Stimulated activated memory B cell treated with anti-CD40 and anti-IgM and Interleukin-4, amounts not matched to agents 10 μg/mL and 1 μg/mL and 100 μg/mL, for 72 hours (primary cell): ENCODE measurements around the gene MISP3.

Source experiments
- ATAC-seq: fragments of 150-1000 bp; cut with Tn5 transposase; 2 replicates; pipeline ENCODE4 v1.10.0; 2021
- H3K27ac Mint-ChIP-seq: one replicate; pipeline ENCODE4 v1.8.0; 2022; ENCODE audit warnings: mild to moderate bottlenecking, mixed read lengths
- H3K27me3 Mint-ChIP-seq: one replicate; pipeline ENCODE4 v1.8.0; 2022; ENCODE audit warnings: mixed read lengths
- H3K36me3 Mint-ChIP-seq: one replicate; pipeline ENCODE4 v1.8.0; 2022; ENCODE audit warnings: mixed read lengths
- H3K4me1 Mint-ChIP-seq: one replicate; pipeline ENCODE4 v1.8.0; 2022; ENCODE audit warnings: mixed read lengths
- H3K4me3 Mint-ChIP-seq: one replicate; pipeline ENCODE4 v1.8.0; 2022; ENCODE audit warnings: mild to moderate bottlenecking, moderate library complexity, mixed read lengths
- H3K9me3 Mint-ChIP-seq: one replicate; pipeline ENCODE4 v1.8.0; 2022; ENCODE audit warnings: mixed read lengths

Gene MISP3

DNA sequence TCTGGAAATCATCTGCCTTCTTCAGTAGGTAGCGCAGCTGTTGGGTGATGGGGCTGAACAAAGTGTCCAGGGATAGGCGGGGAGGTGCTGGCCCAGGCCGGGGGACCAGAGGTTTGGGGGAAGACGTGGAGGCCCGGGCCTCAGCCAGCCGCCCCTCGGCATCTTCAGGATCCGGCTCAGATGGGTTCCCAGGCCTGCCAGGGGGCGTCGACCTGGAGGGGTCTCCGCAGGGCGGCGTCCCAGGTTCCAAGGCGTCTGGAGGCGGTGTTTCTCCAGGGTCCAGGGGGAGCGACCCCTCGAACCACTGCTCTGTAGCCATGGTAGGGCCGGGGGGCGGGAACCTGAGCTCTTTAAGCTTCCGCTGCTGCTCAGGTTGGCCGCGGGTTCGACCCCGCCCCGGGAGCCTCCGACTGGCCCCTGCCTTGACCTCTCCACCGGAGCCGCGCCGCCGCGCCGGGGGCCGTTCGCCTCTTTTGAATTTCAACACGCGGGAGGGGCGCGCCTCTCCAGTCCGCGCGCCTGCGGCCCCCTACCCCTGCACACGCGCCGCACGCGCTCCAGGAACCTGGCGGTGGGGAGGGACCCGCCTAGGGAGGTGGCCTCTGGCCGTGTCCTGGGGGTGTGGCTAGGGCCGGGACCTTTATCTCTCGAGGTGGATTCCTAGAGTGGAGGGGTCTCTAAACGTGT, 12.9 kb downstream of the MISP3 start, which contains the start of gene C19orf67:
Gene C19orf67, minus strand, starts transcription at position 475 of the 687 bp plus-strand sequence. Its CDS starts 156 bp downstream, at position 319.
- Mint-ChIP-seq H3K27ac (no peak within 1 kb of the TSS), H3K9me3 (no peaks in the 10 kb centered on the region), H3K36me3 (peaks cover 20% of the 10 kb centered on the region), H3K4me3 (no peak within 1 kb of the TSS), H3K4me1 (peaks cover 12% of the 10 kb centered on the region), H3K27me3 (no peaks in the 10 kb centered on the region)
- ATAC-seq = no peak

DNA sequence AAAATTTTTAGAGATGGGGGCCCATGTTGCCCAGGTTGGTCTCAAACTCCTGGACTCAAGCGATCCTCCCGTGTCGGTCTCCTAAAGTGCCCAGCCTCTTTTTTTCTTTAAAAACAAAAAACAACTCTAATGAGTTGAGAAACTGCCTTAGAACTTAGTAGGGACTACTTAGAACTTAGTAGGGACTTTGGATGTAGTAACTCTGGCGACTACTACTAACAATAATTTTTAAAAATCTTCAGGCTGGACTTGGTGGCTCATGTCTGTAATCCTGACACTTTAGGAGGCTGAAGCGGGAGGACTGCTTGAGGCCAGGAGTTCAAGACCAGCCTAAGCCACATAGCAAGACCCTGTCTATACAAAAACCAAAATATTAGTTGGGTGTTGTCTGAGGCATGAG, 13.5 kb downstream of the MISP3 start:
- no peaks in the 10 kb centered on the region for H3K9me3 Mint-ChIP-seq
- H3K4me1 Mint-ChIP-seq = peaks cover 12% of the 10 kb centered on the region
- no peak for ATAC-seq
- H3K36me3 Mint-ChIP-seq = peaks cover 20% of the 10 kb centered on the region
- no peak overlapping the region for H3K4me3 Mint-ChIP-seq
- H3K27me3 Mint-ChIP-seq = no peaks in the 10 kb centered on the region
- H3K27ac Mint-ChIP-seq = no peak overlapping the region

DNA sequence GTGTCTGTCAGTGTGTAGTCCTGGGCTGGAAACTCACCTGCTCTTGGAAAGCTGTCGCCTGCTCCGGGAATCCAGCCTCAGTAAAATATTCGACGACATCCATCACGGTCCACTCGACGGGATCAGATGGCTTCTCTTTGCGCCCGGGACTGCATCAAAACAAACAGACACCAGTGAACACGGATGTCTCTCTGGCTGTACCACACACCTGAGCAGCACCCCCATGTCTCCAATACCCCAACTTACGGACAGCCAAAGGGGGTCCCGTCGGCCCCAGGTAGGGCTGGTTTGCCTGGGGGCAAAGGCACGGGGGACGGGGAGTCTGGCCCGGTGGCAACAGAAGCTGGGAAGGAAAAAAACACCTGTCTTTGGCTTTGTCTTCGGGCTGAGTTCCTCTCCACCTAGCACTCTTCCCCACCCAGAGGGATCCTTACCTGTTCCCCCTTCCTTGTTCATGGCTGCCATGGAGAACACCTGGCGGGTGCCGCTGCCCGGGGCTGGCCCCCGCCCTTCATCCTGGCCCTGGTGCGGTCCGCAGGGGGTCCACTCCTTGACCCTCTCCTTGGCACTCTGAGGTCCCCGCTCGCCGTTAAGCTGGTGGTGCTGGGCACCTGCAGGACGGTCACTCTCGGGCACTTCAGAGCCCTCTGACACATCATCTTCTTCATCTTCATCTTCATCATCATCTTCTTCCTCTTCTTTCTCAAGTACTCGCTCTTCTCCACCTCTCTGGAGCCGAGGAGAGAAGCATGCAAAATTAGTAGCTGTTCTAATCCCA, 16.2 kb downstream of the MISP3 start:
- H3K4me1 Mint-ChIP-seq = peaks cover 18% of the 10 kb centered on the region
- peaks cover 3% of the 10 kb centered on the region for H3K9me3 Mint-ChIP-seq
- no peaks in the 10 kb centered on the region for H3K27me3 Mint-ChIP-seq
- peaks cover 20% of the 10 kb centered on the region for H3K36me3 Mint-ChIP-seq
- H3K27ac Mint-ChIP-seq = peak overlapping the region; percentile 5
- H3K4me3 Mint-ChIP-seq = peak overlapping the region; percentile 73
- ATAC-seq = no peak

DNA sequence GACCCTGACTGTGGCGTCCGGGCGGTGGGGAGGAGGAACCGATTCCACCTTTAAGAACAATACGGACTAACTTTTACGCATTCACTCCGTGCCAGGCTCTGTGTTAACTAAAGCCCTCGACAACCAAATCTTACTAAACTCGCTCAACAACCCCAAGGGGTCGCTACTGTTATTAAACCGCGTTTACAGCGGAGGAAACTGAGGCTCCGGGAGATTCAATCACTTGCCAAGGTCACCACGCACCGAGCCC, 16.8 kb downstream of the MISP3 start:
- Mint-ChIP-seq H3K27ac (peak overlapping the region; percentile 5), H3K9me3 (peaks cover 3% of the 10 kb centered on the region), H3K36me3 (peaks cover 20% of the 10 kb centered on the region), H3K4me1 (peaks cover 18% of the 10 kb centered on the region), H3K4me3 (peak overlapping the region; percentile 73), H3K27me3 (no peaks in the 10 kb centered on the region)
- ATAC-seq = no peak

DNA sequence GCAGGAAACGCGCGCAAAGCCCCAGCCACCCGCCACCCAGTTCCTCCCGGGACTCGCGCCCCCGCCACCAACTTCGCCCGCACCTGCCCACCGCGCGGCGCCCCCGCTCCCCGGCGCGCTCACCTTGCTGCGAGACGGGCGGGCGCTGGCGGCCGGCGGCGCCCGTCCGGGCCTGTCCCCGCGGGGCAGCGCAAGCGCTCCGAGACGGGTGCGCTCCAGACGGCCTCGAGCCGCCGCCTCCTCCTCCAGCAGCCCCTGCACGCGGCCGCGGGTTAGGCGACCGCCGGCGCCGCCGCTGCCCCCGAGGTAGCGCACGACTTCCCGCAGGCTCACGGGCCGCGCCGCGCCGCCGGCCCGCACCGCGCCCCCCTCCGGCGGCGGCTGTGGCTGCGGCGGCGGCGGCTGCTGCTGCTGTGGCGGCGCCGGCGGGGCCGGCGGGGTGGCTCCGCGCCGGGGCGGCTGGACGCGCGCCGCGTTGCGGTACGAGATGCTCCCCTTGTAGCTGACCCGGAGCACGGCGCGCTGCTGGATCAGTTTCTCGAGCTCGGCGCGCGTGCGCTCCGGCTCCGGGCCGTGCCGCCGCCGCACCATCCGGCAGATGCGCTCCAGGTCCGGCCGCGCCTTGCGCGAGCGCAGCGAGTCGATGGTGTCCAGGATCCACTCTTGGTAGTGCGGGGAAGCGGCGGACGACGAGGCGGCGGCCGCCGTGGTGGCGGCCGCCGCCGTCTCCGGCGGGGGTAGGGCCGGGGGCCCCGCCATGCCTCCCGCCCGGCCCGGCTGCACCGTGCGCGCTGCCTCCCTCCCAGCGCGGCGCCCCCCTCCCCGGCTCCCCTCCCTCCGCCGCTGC, 17.3 kb downstream of the MISP3 start:
- Mint-ChIP-seq H3K36me3 (peaks cover 20% of the 10 kb centered on the region), H3K27me3 (no peaks in the 10 kb centered on the region), H3K27ac (peak overlapping the region; percentile 63), H3K4me3 (peak overlapping the region; percentile 84), H3K9me3 (peaks cover 3% of the 10 kb centered on the region), H3K4me1 (peaks cover 18% of the 10 kb centered on the region)
- peak; percentile 52 for ATAC-seq

DNA sequence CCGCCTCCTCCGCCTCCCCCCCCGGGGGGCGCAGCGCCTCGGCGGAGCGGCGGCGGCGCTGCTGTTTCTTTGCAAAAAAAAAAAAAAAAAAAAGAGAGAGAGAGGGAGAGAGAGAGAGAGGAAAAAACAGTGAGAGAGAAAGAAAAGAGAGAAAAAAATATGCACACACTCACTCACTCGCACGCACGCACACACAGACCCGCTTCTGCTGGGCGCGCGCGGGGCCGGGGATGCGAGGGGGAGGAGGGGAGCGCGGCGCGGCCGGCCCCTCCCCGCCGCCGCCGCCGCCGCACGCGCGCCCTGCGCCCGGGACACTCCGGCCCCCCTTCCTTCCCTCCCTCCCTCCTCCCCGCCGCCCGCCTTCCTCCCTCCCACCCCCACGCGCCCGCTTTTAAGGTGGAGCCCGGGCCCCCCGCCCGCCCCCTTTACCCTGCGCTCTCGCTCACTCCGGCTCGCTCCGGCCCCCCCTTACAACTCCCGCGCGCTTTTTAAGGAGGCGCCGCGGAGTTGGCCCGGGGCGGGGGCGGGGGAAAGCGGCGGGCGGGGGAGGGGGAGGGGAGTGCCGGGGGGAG, 18.0 kb downstream of the MISP3 start, which contains the start of gene SAMD1:
Gene SAMD1, minus strand, starts transcription at position 243 of the 572 bp plus-strand sequence.
- Mint-ChIP-seq H3K4me3 (peak within 1 kb of the TSS; percentile 99), H3K27ac (peak within 1 kb of the TSS; percentile 97), H3K36me3 (peaks cover 15% of the 10 kb centered on the region), H3K27me3 (no peaks in the 10 kb centered on the region), H3K4me1 (peaks cover 18% of the 10 kb centered on the region), H3K9me3 (peaks cover 3% of the 10 kb centered on the region)
- peak; percentile 76 for ATAC-seq

DNA sequence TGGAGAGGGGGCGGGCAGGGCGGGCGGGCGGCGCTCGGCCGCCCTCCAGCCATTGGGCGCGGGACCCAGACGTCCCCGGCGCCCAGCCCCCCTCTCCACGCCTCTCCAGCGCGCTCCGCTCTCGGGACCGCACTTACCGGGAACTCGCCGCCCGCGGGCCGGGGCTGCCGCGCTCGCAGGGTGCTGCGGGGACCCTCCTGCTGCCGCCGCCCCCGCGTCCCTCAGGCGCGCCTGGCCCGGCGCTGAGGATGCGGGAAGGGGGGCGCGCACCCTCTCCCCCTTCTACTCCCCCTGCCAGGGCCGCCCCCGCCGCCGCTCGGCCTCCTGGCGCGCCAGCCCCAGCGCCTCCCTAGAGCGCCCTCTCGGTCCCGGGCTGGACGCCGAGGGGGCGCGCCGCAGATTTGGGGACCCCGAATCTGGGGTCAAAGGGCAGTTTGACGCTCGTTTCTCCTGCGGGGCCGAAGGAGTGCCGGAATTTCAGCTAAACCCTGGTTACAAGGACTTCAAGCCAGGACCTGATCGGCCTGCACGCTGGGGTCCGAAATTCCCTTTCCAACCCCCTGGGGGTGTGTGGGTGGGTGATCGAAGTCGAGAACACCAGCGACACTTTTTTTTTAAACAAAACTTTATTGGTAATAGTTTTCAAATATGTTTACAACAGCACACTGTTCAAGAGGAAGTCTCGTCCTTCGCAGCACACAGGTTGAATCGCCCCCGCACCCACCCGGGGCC, 18.7 kb downstream of the MISP3 start:
- Mint-ChIP-seq H3K27me3 (no peaks in the 10 kb centered on the region), H3K4me1 (peaks cover 18% of the 10 kb centered on the region), H3K27ac (peak overlapping the region; percentile 97), H3K36me3 (peaks cover 15% of the 10 kb centered on the region), H3K9me3 (peaks cover 3% of the 10 kb centered on the region), H3K4me3 (peak overlapping the region; percentile 99)
- peak; percentile 88 for ATAC-seq

DNA sequence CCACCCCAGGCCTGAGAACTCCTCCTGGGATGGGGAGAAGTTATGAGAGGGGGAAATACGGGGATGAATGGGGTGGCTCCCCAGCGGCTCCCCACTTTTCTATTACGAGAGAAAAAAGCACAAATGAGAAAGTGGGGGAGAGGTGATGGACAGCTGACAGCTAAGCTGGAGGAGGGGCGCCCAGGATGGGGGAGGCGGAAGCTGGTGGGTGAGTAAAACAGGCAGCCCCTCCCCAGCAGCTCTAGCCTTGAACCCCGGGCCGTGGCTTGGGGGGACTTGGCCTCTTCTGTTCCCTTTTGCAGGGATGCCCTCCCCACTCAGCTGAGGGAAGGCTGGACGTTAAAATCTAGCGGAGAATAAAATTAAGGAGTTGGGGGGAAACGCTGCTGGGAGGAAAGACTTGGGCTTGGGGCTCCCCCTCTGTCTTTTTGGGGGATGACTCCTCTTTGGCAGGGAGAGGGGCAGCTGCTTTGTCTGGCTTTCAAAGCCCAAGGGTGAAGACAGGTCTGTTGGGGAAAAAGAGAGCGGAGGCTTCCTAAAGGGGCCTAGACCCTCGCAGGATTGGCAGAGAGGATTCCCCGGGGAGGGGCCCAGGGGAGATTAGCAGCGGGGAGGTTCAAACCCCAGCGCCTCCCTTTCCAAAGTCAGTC, 19.4 kb downstream of the MISP3 start:
- Mint-ChIP-seq H3K27ac (peak overlapping the region; percentile 97), H3K27me3 (no peaks in the 10 kb centered on the region), H3K4me3 (peak overlapping the region; percentile 99), H3K9me3 (peaks cover 3% of the 10 kb centered on the region), H3K4me1 (peaks cover 18% of the 10 kb centered on the region), H3K36me3 (peaks cover 21% of the 10 kb centered on the region)
- ATAC-seq = peak; percentile 7

DNA sequence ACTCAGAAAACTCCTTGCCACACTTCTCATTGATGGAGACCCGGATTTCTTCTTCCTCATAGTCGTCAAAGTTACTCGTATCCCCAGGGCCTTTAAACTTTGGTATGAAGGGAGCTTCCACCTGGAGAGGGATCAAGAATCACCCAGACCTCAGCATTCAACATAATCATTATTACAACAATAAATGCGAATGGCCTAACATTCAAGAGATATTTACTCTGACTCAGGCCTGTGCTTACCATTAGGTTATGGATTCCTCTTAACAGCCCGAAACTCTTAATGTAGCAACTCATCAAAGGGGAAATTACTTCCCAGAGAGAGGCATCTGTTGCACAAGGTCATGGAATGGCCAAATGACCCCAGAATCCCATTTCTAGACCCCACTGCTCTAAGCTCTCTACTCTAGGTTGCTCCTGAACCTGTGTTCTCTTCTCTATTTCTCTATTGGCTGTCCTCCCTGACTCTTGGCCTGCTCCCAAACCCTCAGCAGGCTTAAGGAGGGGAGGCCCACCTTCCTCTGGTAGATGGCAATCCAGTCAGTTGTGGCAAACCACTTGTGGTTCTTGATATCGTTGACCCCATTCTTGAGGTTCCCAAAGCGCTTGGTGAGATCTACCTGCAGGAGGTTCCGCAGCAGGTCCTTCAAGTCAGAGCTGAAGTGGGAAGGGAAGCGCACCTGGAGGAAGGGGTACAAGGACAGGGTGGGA, 20.7 kb downstream of the MISP3 start:
- Mint-ChIP-seq H3K4me1 (peaks cover 18% of the 10 kb centered on the region), H3K9me3 (peaks cover 3% of the 10 kb centered on the region), H3K27me3 (no peaks in the 10 kb centered on the region), H3K27ac (no peak overlapping the region), H3K4me3 (no peak overlapping the region), H3K36me3 (peaks cover 29% of the 10 kb centered on the region)
- no peak for ATAC-seq

DNA sequence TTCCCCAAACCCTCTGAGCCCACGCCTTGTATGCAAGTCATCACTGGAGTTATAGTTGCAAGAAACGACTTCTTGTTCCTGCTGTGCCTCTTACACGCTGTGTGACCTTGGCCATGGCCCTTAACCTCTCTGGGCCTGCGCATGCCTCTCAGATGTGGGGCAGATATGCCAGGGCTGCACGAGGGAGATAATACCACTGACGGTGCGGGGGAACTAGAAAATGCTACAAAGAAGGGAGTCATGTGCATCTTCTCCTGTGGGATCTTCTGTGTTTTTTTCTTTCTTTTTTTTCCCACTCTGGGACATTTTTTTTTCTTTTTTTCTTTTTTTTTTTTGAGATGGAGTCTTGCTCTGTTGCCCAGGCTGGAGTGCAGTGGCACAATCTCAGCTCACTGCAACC, 22.3 kb downstream of the MISP3 start:
- no peak for ATAC-seq
- Mint-ChIP-seq H3K9me3 (peaks cover 3% of the 10 kb centered on the region), H3K4me3 (no peak overlapping the region), H3K4me1 (peaks cover 12% of the 10 kb centered on the region), H3K36me3 (peaks cover 20% of the 10 kb centered on the region), H3K27ac (no peak overlapping the region), H3K27me3 (no peaks in the 10 kb centered on the region)

DNA sequence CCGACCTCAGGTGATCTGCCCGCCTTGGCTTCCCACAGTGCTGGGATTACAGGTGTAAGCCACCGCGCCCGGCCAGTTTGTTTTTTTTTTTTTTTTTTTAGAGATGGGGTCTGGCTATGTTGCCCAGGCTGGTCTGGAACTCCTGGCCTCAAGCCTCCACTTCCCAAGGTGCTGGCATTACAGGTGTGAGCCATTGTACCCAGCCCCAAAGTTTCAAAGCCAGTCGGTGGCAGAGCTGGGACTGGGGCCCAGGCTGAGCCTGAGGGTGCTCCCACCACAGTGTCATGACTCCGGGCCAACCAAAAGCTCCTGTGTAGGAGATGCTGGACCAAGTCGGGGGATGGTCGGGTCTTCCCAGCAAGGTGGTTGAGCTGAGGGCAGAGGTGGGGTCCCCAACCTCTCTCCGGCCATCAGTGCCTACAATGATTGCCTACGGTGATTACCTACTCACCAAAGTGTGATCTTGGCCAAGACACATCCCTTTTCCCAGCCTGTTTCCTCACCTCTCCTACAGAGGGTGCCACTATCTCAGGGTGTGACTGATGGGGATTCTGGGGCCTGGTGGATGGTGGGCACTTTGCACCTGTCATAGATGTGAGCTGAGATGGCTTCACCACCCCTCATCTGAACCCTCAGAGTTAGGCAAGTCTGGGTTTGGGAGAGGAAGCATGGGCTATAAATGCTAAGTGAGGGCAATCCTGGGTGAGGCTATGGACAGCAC, 23.8 kb downstream of the MISP3 start:
- peaks cover 26% of the 10 kb centered on the region for H3K36me3 Mint-ChIP-seq
- ATAC-seq = no peak
- no peak overlapping the region for H3K4me3 Mint-ChIP-seq
- no peak overlapping the region for H3K27ac Mint-ChIP-seq
- peaks cover 3% of the 10 kb centered on the region for H3K9me3 Mint-ChIP-seq
- H3K27me3 Mint-ChIP-seq = no peaks in the 10 kb centered on the region
- peaks cover 10% of the 10 kb centered on the region for H3K4me1 Mint-ChIP-seq

DNA sequence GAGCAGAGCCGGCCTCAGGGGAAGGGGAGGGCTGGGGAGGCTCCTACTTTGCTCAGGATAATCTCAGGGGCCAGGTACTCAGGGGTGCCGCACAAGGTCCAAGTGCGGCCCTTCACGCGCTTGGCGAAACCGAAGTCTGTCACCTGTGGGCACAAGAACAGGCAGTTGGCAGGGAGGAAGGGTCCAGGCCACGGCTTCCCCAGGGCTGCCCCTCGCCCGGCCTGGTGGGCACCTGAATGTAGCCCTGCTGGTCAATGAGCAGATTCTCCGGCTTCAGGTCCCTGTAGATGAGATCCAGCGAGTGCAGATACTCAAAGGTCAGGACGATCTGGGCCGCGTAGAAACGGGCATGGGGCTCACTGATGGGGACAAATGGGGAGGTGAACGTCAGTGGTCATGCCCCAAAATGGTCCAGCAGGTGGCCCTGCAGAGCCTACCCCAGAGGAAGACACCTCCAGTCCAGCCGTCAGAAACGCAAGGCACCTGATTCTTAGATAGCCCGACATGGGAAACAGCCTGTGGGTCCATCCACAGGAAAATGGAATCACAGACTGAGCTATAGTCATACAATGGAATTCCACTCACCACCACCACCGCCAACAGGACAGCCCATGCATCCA, 25.1 kb downstream of the MISP3 start:
- Mint-ChIP-seq H3K4me1 (no peaks in the 10 kb centered on the region), H3K27me3 (no peaks in the 10 kb centered on the region), H3K4me3 (no peak overlapping the region), H3K36me3 (peaks cover 26% of the 10 kb centered on the region), H3K9me3 (peaks cover 3% of the 10 kb centered on the region), H3K27ac (no peak overlapping the region)
- no peak for ATAC-seq

DNA sequence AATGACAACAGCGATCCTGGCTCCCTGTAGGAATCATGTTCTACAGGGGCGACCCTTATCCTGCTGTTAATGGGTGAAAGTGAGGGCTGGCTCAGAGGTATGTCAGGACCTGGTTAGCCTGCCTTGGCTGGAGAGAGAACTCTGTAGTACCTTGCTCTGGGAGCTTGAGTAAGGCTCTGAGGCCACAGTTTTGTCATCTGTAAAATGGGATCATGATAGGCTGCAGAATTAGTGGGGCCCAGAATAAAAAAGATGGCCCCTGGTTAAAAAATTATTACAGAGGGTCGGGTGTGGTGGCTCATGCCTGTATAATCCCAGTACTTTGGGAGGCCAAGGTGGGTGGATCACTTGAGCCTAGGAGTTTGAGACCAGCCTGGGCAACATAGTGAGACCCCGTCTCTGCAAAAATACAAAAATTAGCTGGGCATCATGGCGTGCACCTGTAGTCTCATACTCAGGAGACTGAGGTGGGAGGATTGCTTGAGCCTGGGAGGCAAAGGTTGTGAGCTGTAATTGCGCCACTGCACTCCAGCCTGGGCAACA, 28.5 kb downstream of the MISP3 start:
- no peaks in the 10 kb centered on the region for H3K27me3 Mint-ChIP-seq
- peaks cover 26% of the 10 kb centered on the region for H3K36me3 Mint-ChIP-seq
- no peaks in the 10 kb centered on the region for H3K9me3 Mint-ChIP-seq
- no peaks in the 10 kb centered on the region for H3K4me1 Mint-ChIP-seq
- no peak overlapping the region for H3K27ac Mint-ChIP-seq
- H3K4me3 Mint-ChIP-seq = no peak overlapping the region
- no peak for ATAC-seq
